ENCODE measurements around the gene FKBP1A.

Gene FKBP1A

GRCh38 chr20:1319051-1319450, 73.8 kb downstream of the FKBP1A start:
- DNase-seq (ENCODE audit: low read depth in 3 of 3), result no peak
